GM12872 (cell line): ENCODE measurements around the gene C9orf78.

Experiments
- TF ChIP-seq, protein P1 (sequence below): IDR thresholded peaks from 3 replicates; pipeline ENCODE4 v1.5.1; 2011; ENCODE audit warnings: low read depth, mild to moderate bottlenecking, low read length, moderate library complexity; ENCODE audit not compliant: insufficient read depth

C9orf78 gene

DNA sequence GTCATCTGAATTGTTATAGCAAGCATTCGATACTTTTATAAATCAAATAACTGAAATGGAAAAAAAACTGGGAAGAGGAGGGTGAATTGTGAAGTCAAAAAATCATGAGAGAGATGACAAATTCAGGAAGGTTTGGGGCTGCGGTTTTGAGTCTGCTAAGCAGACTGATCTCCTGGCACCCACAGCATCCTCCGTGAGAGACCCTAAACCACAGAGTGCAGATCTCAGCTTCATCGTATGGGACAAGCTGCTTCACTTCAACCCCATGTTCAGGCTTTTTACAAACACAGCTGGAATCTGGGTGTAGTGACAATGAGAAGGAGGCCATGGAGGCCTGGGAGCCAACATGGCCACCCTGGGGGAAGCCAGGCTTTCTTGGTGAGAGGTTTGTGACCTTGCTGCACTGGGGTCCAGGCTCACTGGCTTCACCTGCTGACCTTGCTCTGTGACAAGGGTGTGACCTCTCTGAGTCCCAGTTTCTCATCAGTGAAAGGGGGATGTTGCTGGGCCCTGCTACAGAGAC lies 19.6 kb upstream of the C9orf78 start:
- TF ChIP-seq, protein P1, sequence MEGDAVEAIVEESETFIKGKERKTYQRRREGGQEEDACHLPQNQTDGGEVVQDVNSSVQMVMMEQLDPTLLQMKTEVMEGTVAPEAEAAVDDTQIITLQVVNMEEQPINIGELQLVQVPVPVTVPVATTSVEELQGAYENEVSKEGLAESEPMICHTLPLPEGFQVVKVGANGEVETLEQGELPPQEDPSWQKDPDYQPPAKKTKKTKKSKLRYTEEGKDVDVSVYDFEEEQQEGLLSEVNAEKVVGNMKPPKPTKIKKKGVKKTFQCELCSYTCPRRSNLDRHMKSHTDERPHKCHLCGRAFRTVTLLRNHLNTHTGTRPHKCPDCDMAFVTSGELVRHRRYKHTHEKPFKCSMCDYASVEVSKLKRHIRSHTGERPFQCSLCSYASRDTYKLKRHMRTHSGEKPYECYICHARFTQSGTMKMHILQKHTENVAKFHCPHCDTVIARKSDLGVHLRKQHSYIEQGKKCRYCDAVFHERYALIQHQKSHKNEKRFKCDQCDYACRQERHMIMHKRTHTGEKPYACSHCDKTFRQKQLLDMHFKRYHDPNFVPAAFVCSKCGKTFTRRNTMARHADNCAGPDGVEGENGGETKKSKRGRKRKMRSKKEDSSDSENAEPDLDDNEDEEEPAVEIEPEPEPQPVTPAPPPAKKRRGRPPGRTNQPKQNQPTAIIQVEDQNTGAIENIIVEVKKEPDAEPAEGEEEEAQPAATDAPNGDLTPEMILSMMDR: no peak

DNA sequence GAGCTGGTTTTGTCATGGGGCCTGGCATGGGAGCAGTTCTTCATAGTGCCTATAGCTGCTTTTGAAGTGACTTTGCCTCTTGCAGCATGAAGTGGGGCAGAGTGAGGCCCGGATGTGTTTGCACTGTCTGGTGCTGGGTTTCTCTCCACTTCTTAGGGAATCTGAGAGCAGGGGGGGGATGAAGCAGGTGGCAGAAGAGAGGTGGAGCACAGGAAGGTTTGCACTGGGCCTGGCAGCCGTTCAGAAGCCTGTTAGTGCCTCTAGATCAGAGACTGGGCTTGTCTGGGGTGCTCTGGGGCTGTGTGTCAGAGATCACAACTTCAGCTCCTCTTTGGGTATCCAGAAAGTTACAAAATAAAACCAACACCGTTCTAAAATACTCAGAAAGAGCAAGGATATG lies 18.5 kb upstream of the C9orf78 start:
- TF ChIP-seq, protein P1: no peak

DNA sequence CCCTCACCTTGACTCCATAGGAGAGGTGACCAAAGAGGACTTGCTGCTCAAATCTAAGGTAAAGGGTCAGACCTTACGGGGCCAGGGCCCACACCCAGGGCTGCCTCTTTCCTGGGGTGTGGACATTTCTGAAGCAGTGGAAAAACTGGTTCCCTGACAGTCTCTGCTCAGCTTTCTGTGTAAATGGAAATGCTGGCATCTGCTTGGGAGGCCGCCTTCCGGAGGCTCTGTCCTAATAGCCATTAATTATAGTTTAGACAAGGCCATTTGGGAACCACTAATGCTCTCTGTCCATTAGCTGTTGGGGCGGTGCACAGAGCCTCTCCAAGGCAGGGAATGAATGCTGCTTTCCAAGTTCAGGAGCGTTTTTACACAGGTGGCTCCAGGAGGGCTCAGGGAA lies 17.5 kb upstream of the C9orf78 start:
- TF ChIP-seq, protein P1: no peak

DNA sequence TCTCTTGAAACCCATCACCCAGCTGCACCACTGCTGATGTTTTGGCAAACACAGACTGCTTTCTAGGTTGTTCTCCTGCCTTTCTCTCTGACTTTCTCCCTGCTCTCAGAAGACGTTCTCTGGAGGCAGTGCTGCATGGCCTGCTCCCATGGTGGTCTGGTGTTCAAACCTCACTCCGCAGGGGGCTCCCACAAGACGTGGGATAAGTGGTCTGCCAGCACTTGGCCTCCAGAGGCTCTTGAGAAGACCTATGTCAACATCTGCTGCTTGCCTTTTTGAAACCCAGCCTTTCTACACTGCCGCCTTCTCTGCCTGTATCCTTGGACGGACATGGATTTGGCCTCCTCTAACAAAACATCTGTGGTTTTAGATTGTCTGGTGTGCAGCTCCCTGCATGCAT lies 16.7 kb upstream of the C9orf78 start:
- TF ChIP-seq, protein P1: no peak

DNA sequence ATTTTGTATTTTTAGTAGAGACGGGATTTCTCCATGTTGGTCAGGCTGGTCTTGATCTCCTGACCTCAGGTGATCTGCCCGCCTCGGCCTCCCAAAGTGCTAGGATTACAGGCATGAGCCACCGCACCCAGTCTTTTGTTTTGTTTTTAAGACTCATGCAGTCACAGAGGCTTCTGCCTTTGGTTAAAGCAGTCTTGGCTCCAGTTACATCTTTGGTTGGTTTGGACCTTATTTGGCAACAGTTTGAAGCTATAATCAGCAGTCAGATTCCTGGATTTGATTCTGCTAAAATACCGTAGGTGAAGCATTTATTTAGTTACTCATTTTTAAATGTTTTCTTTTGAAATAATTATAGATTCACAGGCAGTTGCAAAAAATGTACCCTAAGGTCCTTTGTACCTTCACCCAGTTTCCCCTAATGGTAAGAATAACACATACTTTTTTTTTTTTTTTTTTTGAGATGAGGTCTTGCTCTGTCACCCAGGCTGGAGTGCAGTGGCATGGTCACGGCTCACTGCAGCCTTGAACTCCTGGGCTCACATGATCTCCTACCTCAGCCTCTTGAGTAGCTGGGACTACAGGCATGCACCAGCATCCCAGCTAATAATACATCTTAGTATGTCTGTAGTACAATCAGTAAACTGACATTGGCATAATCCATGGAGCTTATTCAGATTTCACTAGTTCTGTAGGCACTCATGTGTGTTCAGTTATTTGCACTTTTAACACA lies 15.9 kb upstream of the C9orf78 start:
- TF ChIP-seq, protein P1: no peak

DNA sequence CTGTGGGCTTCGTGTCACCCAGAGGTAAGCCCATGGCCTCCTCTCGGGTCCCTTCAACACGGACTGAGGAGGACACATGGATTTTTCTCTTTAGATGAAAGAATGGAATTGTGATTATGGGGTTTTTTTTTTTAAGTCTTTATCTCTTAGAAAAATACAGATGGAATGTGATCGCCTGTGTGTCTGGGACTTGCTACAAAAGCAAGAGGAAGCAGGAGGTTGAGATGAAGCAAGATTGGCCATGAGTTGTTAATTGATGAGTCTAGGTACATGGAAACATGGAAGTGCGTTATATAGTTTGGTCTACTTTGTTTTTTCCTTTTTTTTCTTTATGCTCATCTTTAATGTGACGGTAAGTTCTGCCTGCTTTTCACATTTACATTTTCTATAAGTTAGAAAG lies 14.8 kb upstream of the C9orf78 start:
- TF ChIP-seq, protein P1: no peak

DNA sequence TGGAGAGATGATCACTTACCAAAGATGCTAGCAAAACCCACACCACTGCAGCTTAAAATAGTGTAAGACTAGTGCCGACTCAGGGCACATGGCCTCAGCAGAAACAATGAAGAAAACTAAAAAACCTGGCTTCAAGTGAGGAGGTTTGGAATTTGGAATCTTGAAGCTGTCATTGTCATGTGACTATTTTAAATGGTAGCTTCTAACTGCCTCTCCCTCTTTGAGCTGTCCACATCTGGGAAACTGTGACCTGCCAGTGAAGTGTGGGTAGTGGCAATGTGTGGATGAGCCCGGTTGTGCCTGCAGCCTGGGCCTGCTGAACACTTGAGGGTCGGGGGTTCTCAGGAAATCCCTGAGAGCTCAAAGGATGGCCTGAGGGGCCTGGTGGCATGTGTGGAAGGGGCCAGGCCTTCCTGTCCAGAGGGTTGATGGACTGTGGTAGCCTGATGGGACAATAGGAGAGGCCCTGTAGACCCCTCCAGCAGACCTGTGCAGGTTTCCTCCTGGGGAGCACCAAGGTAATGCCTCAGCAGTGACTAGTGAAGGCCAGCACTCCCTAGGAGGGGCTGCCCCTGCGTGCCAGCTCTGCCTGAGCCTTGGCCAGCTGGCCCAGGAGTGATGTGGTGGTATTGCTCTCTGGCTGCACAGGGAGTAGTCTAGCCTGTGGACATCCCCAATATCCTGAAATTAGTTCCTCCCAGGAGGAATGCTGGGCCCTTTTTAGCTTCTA lies 13.8 kb upstream of the C9orf78 start:
- TF ChIP-seq, protein P1: no peak
